HEK293 (cell line): Measurements from ENCODE around the gene U2SURP.

ENCODE experiments used
- CTCF ChIA-PET: fragments of 350-600 bp; formaldehyde crosslinking; extraction: SDS; loops from one replicate; lab custom pipeline; 2021; ENCODE audit warnings: antibody characterized with exemption; lab: Yijun Ruan, JAX
- POLR2A ChIA-PET: fragments of 300-600 bp; formaldehyde crosslinking; extraction: SDS; loops from one replicate; lab custom pipeline; 2020; ENCODE audit warnings: antibody characterized with exemption, inconsistent platforms; lab: Yijun Ruan, JAX
- H3K27ac ChIP-seq: fragments of 200-500 bp; sonication (Bioruptor generic); 2 replicates; pipeline ENCODE4 v1.5.1; 2014; ENCODE audit warnings: low read depth, low read length, control low read depth, inconsistent platforms; ENCODE audit errors: extremely low read depth
- H3K36me3 ChIP-seq, 2 experiments: fragments of 200-500 bp in 1 of 2; sonication (Bioruptor generic) in 1 of 2; 1 replicate in 1 of 2; 2 replicates in 1 of 2; pipeline ENCODE4 v1.5.1; 2014 to 2017; ENCODE audit warnings: inconsistent platforms in 2 of 2, low read length in 2 of 2; ENCODE audit not compliant: control insufficient read depth in 2 of 2, insufficient read depth in 1 of 2
- H3K4me1 ChIP-seq: fragments of 200-500 bp; sonication (Bioruptor generic); 2 replicates; pipeline ENCODE4 v1.5.1; 2014; ENCODE audit warnings: mild to moderate bottlenecking, low read length, inconsistent platforms; ENCODE audit not compliant: control insufficient read depth, insufficient read depth
- H3K4me3 ChIP-seq: 2 replicates; pipeline ENCODE4 v1.5.1; 2011; ENCODE audit warnings: low read depth, mild to moderate bottlenecking, control low read depth, low read length, moderate library complexity
- H3K9me3 ChIP-seq: fragments of 200-500 bp; sonication (Bioruptor generic); 2 replicates; pipeline ENCODE4 v1.5.1; 2014; ENCODE audit warnings: low read depth, low read length, inconsistent platforms; ENCODE audit not compliant: control insufficient read depth, insufficient read depth
- GLI4 ChIP-seq: fragments of 450-650 bp; formaldehyde crosslinking; IDR thresholded peaks from 2 replicates; pipeline ENCODE4 v1.5.1; 2016; ENCODE audit warnings: missing biosample characterization, missing genetic modification characterization
- GLIS2 ChIP-seq: fragments of 450-650 bp; formaldehyde crosslinking; IDR thresholded peaks from 2 replicates; pipeline ENCODE4 v1.5.1; 2016; ENCODE audit warnings: missing biosample characterization, missing genetic modification characterization
- IKZF3 ChIP-seq: fragments of 450-650 bp; IDR thresholded peaks from 2 replicates; pipeline ENCODE4 v1.5.0; 2018; ENCODE audit warnings: missing biosample characterization, mild to moderate bottlenecking, missing genetic modification characterization, moderate library complexity
- MZF1 ChIP-seq: fragments of 450-650 bp; formaldehyde crosslinking; IDR thresholded peaks from 2 replicates; pipeline ENCODE4 v1.5.1; 2017; ENCODE audit warnings: missing biosample characterization, missing genetic modification characterization, borderline replicate concordance
- SP2 ChIP-seq: fragments of 450-650 bp; formaldehyde crosslinking; IDR thresholded peaks from 2 replicates; pipeline ENCODE4 v1.5.1; 2016; ENCODE audit warnings: missing biosample characterization, missing genetic modification characterization
- TRIM28 ChIP-seq: IDR thresholded peaks from 2 replicates; pipeline ENCODE4 v1.6.1; 2011; ENCODE audit warnings: low read length, control low read depth, borderline replicate concordance
- ZBTB1 ChIP-seq: fragments of 450-650 bp; formaldehyde crosslinking; IDR thresholded peaks from 2 replicates; pipeline ENCODE4 v1.5.1; 2016; ENCODE audit warnings: missing biosample characterization, missing genetic modification characterization
- ZEB2 ChIP-seq: fragments of 450-650 bp; formaldehyde crosslinking; IDR thresholded peaks from 2 replicates; pipeline ENCODE4 v1.5.1; 2016; ENCODE audit warnings: missing biosample characterization, missing genetic modification characterization
- ZFHX2 ChIP-seq: fragments of 450-650 bp; formaldehyde crosslinking; conservative IDR thresholded peaks from 2 replicates; pipeline ENCODE4 v1.5.1; 2016; ENCODE audit warnings: missing biosample characterization, missing genetic modification characterization
- ZNF121 ChIP-seq: fragments of 450-650 bp; formaldehyde crosslinking; IDR thresholded peaks from 2 replicates; pipeline ENCODE4 v1.5.1; 2016; ENCODE audit warnings: missing biosample characterization, missing genetic modification characterization
- ZNF248 ChIP-seq: fragments of 450-650 bp; formaldehyde crosslinking; IDR thresholded peaks from 2 replicates; pipeline ENCODE4 v1.5.1; 2017; ENCODE audit warnings: missing biosample characterization, missing genetic modification characterization
- ZNF292 ChIP-seq: fragments of 450-650 bp; formaldehyde crosslinking; IDR thresholded peaks from 2 replicates; pipeline ENCODE4 v1.5.1; 2016; ENCODE audit warnings: low read depth, missing biosample characterization, missing genetic modification characterization, borderline replicate concordance
- ZNF311 ChIP-seq: fragments of 450-650 bp; formaldehyde crosslinking; IDR thresholded peaks from 2 replicates; pipeline ENCODE4 v1.5.1; 2017; ENCODE audit warnings: missing biosample characterization, missing genetic modification characterization, borderline replicate concordance
- ZNF341 ChIP-seq: fragments of 450-650 bp; formaldehyde crosslinking; IDR thresholded peaks from 2 replicates; pipeline ENCODE4; 2016; ENCODE audit warnings: low read depth, missing biosample characterization, missing genetic modification characterization
- ZNF544 ChIP-seq: fragments of 450-650 bp; formaldehyde crosslinking; IDR thresholded peaks from 2 replicates; pipeline ENCODE4 v1.5.0; 2017; ENCODE audit warnings: missing biosample characterization, missing genetic modification characterization
- ZNF561 ChIP-seq: fragments of 450-650 bp; IDR thresholded peaks from 2 replicates; pipeline ENCODE4 v1.5.1; 2018; ENCODE audit warnings: missing biosample characterization, missing genetic modification characterization, borderline replicate concordance
- ZNF624 ChIP-seq: fragments of 450-650 bp; formaldehyde crosslinking; IDR thresholded peaks from 2 replicates; pipeline ENCODE4 v1.5.1; 2017; ENCODE audit warnings: missing biosample characterization, missing genetic modification characterization
- ZNF677 ChIP-seq: fragments of 450-650 bp; IDR thresholded peaks from 2 replicates; pipeline ENCODE4 v1.5.0; 2018; ENCODE audit warnings: missing biosample characterization, mild to moderate bottlenecking, missing genetic modification characterization, moderate library complexity
- ZNF701 ChIP-seq: fragments of 450-650 bp; formaldehyde crosslinking; IDR thresholded peaks from 2 replicates; pipeline ENCODE4 v1.5.1; 2016; ENCODE audit warnings: missing biosample characterization, missing genetic modification characterization
- ZNF76 ChIP-seq: fragments of 450-650 bp; formaldehyde crosslinking; IDR thresholded peaks from 2 replicates; pipeline ENCODE4; 2016; ENCODE audit warnings: low read depth, missing biosample characterization, missing genetic modification characterization, borderline replicate concordance
- ZNF776 ChIP-seq: fragments of 450-650 bp; formaldehyde crosslinking; IDR thresholded peaks from 2 replicates; pipeline ENCODE4 v1.5.0; 2017; ENCODE audit warnings: missing biosample characterization, missing genetic modification characterization, borderline replicate concordance
- TF ChIP-seq, protein P1 (sequence below): sonication (generic); formaldehyde crosslinking; IDR thresholded peaks from 2 replicates; pipeline ENCODE4 v1.8.1; 2022; ENCODE audit warnings: mild to moderate bottlenecking, moderate library complexity, missing genetic modification reagents
- TF ChIP-seq, protein P2 (sequence below): fragments of 450-650 bp; formaldehyde crosslinking; IDR thresholded peaks from 2 replicates; pipeline ENCODE4 v1.5.1; 2016; ENCODE audit warnings: missing biosample characterization, missing genetic modification characterization
- TF ChIP-seq, protein P3 (sequence below): fragments of 450-650 bp; formaldehyde crosslinking; IDR thresholded peaks from 2 replicates; pipeline ENCODE4 v1.5.1; 2016; ENCODE audit warnings: missing biosample characterization, missing genetic modification characterization
- TF ChIP-seq, protein P4 (sequence below): fragments of 450-650 bp; formaldehyde crosslinking; IDR thresholded peaks from 2 replicates; pipeline ENCODE4 v1.5.1; 2016; ENCODE audit warnings: missing biosample characterization, missing genetic modification characterization

The U2SURP gene

DNA sequence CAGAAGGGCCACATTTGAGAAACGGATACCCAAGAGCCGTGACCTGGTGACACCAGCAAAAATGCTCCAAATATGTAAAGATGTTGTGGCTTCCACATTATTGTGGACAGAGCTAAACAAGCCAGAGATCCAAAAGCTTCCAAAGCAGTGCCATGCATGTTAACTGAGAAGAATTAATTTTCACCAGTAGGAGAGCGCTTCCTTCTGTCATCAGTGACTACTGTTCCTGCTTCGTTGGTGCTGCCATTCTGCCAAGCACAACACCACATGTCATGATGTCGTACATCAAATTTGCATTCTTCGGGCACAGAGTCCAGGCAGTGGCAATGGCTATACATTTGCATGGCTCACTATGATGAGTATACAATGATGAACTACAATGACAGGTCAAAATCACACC, 99.1 kb downstream of the U2SURP start:
- Histone ChIP-seq H3K4me3 (no peak overlapping the region), H3K9me3 (no peaks in the 10 kb centered on the region), H3K4me1 (no peaks in the 10 kb centered on the region), H3K27ac (no peak overlapping the region), H3K36me3 (no peaks in the 10 kb centered on the region)
- TF ChIP-seq ZFHX2 (no peak), ZNF776 (no peak), ZNF76 (tag by site-specific recombination) (no peak), GLIS2 (tag by site-specific recombination) (no peak), ZNF544 (tag by site-specific recombination) (no peak), ZNF311 (no peak), ZNF624 (no peak), GLI4 (tag by site-specific recombination) (no peak), ZNF561 (tag by site-specific recombination) (no peak), SP2 (tag by site-specific recombination) (no peak), ZNF341 (tag by site-specific recombination) (no peak), ZNF292 (no peak), ZBTB1 (tag by site-specific recombination) (no peak), IKZF3 (tag by site-specific recombination) (no peak), ZNF121 (tag by site-specific recombination) (no peak)
- TF ChIP-seq, protein P1, sequence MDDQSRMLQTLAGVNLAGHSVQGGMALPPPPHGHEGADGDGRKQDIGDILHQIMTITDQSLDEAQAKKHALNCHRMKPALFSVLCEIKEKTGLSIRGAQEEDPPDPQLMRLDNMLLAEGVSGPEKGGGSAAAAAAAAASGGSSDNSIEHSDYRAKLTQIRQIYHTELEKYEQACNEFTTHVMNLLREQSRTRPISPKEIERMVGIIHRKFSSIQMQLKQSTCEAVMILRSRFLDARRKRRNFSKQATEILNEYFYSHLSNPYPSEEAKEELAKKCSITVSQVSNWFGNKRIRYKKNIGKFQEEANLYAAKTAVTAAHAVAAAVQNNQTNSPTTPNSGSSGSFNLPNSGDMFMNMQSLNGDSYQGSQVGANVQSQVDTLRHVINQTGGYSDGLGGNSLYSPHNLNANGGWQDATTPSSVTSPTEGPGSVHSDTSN (CRISPR knock-in tag) = no peak
- TF ChIP-seq, protein P2, sequence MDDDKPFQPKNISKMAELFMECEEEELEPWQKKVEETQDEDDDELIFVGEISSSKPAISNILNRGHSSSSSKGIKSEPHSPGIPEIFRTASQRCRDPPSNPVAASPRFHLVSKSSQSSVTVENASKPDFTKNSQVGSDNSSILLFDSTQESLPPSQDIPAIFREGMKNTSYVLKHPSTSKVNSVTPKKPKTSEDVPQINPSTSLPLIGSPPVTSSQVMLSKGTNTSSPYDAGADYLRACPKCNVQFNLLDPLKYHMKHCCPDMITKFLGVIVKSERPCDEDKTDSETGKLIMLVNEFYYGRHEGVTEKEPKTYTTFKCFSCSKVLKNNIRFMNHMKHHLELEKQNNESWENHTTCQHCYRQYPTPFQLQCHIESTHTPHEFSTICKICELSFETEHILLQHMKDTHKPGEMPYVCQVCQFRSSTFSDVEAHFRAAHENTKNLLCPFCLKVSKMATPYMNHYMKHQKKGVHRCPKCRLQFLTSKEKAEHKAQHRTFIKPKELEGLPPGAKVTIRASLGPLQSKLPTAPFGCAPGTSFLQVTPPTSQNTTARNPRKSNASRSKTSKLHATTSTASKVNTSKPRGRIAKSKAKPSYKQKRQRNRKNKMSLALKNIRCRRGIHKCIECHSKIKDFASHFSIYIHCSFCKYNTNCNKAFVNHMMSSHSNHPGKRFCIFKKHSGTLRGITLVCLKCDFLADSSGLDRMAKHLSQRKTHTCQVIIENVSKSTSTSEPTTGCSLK = no peak
- POLR2A ChIA-PET = no interaction called here
- CTCF ChIA-PET = no interaction called here

DNA sequence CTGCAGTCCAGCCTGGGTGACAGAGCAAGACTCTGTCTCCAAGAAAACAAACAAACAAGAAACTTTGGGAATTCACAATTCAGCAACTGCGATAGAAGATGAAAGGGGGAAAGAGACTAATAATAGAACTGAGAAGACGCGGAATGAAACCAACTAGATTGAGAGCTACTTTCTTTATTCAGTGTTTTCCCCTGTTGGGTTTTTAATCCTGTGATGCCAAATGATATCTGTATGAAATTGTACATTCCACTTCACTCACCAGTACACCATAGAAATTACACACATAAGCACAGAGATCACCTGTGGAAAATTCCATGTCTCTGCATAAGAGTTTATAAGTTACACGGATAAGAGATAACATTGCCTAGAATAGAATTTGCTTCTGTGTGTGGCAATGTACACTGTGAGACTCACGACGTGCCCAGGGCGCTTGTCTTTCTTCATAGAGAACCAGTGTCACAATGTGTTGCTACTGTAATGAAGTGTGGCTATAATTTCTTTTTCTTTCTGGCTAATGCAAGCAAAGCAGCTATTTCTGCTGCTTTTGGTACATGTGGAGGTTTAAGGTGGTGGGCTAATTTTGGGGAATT, 100.5 kb downstream of the U2SURP start:
- ChIA-PET CTCF (no interaction called here), POLR2A (no interaction called here)
- H3K4me3 ChIP-seq = no peak overlapping the region
- no peak overlapping the region for H3K27ac ChIP-seq
- no peaks in the 10 kb centered on the region for H3K4me1 ChIP-seq
- TF ChIP-seq ZEB2 (tag by site-specific recombination) = no peak
- TF ChIP-seq ZNF677 (tag by site-specific recombination) = no peak
- no peak for TF ChIP-seq SP2 (tag by site-specific recombination)
- H3K36me3 ChIP-seq = no peaks in the 10 kb centered on the region
- H3K9me3 ChIP-seq = no peaks in the 10 kb centered on the region

DNA sequence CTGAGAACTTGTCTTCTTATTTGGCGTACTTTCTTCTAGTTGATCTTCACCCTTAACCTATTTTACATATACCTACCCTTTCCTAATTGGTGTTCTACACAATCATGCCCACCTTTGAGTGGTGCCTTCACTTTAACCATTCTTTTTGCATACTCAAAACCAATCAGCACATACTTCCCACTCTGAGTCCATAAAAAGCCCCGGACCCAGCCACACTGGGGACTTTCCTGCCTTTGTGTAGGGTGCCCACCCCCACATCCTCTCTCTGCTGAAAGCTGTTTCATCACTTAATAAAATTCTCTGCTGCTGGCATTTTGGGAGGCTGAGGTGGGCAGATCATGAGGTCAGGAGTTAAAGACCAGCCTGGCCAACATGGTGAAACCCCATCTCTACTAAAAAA, 102.3 kb downstream of the U2SURP start:
- no peak overlapping the region for H3K4me3 ChIP-seq
- no peaks in the 10 kb centered on the region for H3K9me3 ChIP-seq
- no peaks in the 10 kb centered on the region for H3K4me1 ChIP-seq
- no peak overlapping the region for H3K27ac ChIP-seq
- H3K36me3 ChIP-seq = no peaks in the 10 kb centered on the region
- ChIA-PET POLR2A (no interaction called here), CTCF (no interaction called here)
- TF ChIP-seq, protein P3, sequence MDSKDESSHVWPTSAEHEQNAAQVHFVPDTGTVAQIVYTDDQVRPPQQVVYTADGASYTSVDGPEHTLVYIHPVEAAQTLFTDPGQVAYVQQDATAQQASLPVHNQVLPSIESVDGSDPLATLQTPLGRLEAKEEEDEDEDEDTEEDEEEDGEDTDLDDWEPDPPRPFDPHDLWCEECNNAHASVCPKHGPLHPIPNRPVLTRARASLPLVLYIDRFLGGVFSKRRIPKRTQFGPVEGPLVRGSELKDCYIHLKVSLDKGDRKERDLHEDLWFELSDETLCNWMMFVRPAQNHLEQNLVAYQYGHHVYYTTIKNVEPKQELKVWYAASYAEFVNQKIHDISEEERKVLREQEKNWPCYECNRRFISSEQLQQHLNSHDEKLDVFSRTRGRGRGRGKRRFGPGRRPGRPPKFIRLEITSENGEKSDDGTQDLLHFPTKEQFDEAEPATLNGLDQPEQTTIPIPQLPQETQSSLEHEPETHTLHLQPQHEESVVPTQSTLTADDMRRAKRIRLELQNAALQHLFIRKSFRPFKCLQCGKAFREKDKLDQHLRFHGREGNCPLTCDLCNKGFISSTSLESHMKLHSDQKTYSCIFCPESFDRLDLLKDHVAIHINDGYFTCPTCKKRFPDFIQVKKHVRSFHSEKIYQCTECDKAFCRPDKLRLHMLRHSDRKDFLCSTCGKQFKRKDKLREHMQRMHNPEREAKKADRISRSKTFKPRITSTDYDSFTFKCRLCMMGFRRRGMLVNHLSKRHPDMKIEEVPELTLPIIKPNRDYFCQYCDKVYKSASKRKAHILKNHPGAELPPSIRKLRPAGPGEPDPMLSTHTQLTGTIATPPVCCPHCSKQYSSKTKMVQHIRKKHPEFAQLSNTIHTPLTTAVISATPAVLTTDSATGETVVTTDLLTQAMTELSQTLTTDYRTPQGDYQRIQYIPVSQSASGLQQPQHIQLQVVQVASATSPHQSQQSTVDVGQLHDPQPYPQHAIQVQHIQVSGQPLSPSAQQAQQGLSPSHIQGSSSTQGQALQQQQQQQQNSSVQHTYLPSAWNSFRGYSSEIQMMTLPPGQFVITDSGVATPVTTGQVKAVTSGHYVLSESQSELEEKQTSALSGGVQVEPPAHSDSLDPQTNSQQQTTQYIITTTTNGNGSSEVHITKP (tag by site-specific recombination) = no peak
- TF ChIP-seq ZNF701 (tag by site-specific recombination) (no peak), TRIM28 (no peak), MZF1 (tag by site-specific recombination) (no peak), ZNF248 (tag by site-specific recombination) (no peak)
- TF ChIP-seq, protein P4, sequence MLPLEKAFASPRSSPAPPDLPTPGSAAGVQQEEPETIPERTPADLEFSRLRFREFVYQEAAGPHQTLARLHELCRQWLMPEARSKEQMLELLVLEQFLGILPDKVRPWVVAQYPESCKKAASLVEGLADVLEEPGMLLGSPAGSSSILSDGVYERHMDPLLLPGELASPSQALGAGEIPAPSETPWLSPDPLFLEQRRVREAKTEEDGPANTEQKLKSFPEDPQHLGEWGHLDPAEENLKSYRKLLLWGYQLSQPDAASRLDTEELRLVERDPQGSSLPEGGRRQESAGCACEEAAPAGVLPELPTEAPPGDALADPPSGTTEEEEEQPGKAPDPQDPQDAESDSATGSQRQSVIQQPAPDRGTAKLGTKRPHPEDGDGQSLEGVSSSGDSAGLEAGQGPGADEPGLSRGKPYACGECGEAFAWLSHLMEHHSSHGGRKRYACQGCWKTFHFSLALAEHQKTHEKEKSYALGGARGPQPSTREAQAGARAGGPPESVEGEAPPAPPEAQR = no peak
